ENCODE measurements around the gene S100A8.
A peak's percentile ranks its signal among the peaks of the same experiment; 100 is the strongest.
"Not testable (repeated sequence)": the region's sequence is repeated elsewhere in the genome, so short reads cannot be mapped to it uniquely, and the experiment has no call there.

Gene S100A8

GRCh38 chr1:153390938-153391710, at the start of gene S100A8:
TSS of gene S100A8 (minus strand) at chr1:153391073. CDS start at chr1:153390535, 538 bp downstream.
- peak; percentile 7 for DNase-seq

GRCh38 chr1:153439273-153439672, 48.4 kb upstream of the S100A8 start:
- DNase-seq, result no peak

GRCh38 chr1:153438599-153438998, 47.7 kb upstream of the S100A8 start:
- no peak for DNase-seq

GRCh38 chr1:153437236-153437635, 46.4 kb upstream of the S100A8 start:
- no peak for DNase-seq

- DNase-seq, result no peak
Observed at GRCh38 chr1:153434746-153435455, 44.0 kb upstream of the S100A8 start.

GRCh38 chr1:153432874-153433681, 42.2 kb upstream of the S100A8 start:
- no peak for DNase-seq

GRCh38 chr1:153431928-153432327, 41.1 kb upstream of the S100A8 start:
- no peak for DNase-seq

- no peak for DNase-seq
Observed at GRCh38 chr1:153431427-153431826, 40.6 kb upstream of the S100A8 start.

- DNase-seq, result no peak
Observed at GRCh38 chr1:153431002-153431401, 40.1 kb upstream of the S100A8 start.

- no peak for DNase-seq
Observed at GRCh38 chr1:153430561-153430960, 39.7 kb upstream of the S100A8 start.

GRCh38 chr1:153430166-153430553, 39.3 kb upstream of the S100A8 start:
- DNase-seq, result no peak

GRCh38 chr1:153429266-153430165, 38.6 kb upstream of the S100A8 start:
- no peak for DNase-seq

GRCh38 chr1:153428791-153429190, 37.9 kb upstream of the S100A8 start:
- no peak for DNase-seq

GRCh38 chr1:153428073-153428638, 37.3 kb upstream of the S100A8 start:
- DNase-seq, result no peak

GRCh38 chr1:153426809-153427208, 35.9 kb upstream of the S100A8 start:
- DNase-seq, result no peak

GRCh38 chr1:153422450-153423068, 31.7 kb upstream of the S100A8 start:
- DNase-seq, result peak; percentile 58

- no peak for DNase-seq
Observed at GRCh38 chr1:153420306-153420705, 29.4 kb upstream of the S100A8 start.

GRCh38 chr1:153419436-153419793, 28.5 kb upstream of the S100A8 start:
- DNase-seq, result not testable (repeated sequence)

- DNase-seq, result not testable (repeated sequence)
Observed at GRCh38 chr1:153418758-153419435, 28.0 kb upstream of the S100A8 start.

- DNase-seq, result no peak
Observed at GRCh38 chr1:153417136-153417888, 26.4 kb upstream of the S100A8 start.

Measured in CD4-positive, alpha-beta T cell treated with Interleukin-17A for 1 hour (primary cell).